Measurements from ENCODE around the gene LRRK2. TPM values are rescaled to one million over a fixed set of nuclear protein-coding genes. Genes with fewer than 3 reads are reported as not detected.
A peak's percentile ranks its signal among the peaks of the same experiment; 100 is the strongest.
"Not testable (repeated sequence)": the region's sequence is repeated elsewhere in the genome, so short reads cannot be mapped to it uniquely, and the experiment has no call there.

LRRK2 gene
- total RNA-seq, 1 donor from 2014 or later, result 0.26 TPM

DNA sequence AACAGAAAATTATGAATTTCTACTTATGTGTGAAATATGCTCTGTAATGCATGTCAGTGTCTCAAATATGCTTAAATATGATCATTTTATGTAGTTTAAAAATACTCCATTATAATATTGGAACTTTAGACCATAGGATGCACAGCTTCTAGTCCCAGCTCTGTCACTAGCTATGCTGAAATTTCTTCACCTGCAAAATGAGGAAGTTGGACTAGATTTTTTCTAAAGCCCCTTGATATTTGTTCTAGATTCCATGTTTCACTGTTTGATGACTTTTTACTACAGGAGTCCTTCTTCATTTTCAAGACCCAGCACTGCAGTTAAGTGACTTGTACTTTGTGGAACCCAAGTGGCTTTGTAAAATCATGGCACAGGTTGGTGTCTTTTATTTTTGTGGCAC is 90.1 kb downstream of the LRRK2 start:
- DNase-seq (ENCODE audit: low read depth in 2 of 2), result no peak

DNA sequence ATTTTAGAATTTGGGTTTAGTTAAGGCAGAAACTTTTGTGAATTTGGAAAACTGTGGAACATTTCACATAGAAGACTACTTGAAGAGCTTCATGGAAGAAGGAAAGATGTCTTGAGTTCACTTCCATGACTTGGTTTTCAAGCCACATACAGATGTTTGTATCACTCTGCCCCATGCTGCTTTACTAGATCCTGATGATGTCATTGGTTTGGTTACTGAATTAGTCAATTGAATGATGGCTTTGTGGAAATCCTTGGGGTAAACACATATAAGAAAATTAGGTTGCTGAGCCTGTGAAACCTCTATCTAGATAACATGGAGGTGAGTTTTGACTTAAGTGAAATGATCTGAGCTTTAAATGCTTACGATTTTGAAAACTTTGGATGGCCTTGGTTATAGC is 90.6 kb downstream of the LRRK2 start:
- DNase-seq (ENCODE audit: low read depth in 2 of 2), result no peak

- no peak for DNase-seq (ENCODE audit: low read depth in 2 of 2)
These were observed 99.5 kb downstream of the LRRK2 start for GRCh38 chr12:40324261-40324660.

GRCh38 chr12:40325349-40325960 is 100.7 kb downstream of the LRRK2 start:
- DNase-seq (ENCODE audit: low read depth in 2 of 2), result peak in 1 of 2 donors; percentile 3

- no peak for DNase-seq (ENCODE audit: low read depth in 2 of 2)
These were observed 102.7 kb downstream of the LRRK2 start for GRCh38 chr12:40327535-40327934.

- no peak for DNase-seq (ENCODE audit: low read depth in 2 of 2)
These were observed 105.4 kb downstream of the LRRK2 start for GRCh38 chr12:40330180-40330579.

DNA sequence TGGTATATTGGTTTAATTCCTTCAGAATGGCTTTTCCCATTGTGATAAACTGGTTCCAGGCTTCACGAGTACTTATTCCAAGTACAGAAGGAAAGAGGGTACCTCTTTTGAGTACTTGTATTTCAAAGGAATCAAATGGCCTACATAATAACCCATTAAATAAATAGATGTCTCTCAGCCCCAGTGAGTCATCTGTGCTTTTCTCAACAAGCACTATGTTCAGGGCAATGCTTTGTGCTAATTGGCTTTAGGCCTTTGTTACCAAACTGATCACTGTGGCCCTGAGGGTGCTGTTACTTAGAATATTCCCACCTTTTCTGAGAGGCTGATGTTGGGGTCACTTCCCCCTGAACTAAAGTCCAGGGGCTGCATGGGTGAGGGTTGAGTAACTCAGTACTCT is 107.1 kb downstream of the LRRK2 start:
- DNase-seq (ENCODE audit: low read depth in 2 of 2), result no peak

- DNase-seq (ENCODE audit: low read depth in 2 of 2), result no peak
These were observed 111.2 kb downstream of the LRRK2 start for GRCh38 chr12:40335991-40336390.

DNA sequence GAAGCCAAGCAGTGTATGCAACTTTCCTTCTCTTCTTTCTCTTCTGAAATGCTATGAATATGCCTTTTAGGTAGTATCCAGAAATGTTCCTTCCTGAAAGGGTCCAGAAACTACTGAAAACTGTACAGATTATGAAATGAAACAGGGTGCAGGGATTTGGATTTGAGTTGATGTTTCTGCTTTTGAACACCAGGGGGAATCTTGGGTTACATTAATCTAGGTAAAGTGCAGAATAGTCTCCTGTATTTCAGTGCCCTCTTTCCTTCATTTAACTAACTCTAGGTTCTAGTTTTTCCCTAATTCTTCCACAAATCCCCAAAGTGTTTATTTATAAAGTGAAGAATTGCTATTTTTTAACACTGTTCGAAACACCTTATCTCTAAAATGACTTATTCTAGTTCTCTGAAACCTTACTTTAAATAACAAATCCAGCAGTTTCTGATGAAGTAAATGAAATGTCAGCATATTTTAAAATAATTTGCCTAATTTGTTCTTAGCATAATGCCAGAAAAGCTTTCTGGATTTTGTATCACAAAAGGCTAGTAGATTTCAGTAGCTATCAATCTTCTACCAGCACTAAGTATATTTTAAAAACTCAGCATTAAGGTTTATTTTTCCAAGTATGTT is 111.9 kb downstream of the LRRK2 start:
- DNase-seq (ENCODE audit: low read depth in 2 of 2), result no peak

DNA sequence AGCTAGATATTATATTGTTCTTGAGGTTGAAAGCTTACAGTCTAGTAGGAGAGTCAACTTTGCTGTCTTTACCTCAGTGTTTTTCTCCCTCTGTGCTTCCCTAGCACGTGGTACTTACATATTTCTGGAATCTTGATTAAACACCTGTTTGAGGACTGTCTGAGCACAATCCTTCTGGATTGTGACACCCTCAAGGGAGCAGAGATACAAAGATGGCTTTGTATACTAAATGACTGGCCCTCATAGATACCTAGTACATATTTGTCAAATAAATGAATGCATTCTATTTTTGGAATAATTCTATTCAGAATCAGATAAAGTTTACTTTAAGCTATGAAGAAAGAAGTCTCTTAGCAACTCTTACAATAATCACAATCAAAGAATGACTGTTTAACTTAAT is 113.3 kb downstream of the LRRK2 start:
- no peak for DNase-seq (ENCODE audit: low read depth in 2 of 2)

GRCh38 chr12:40338621-40339020 is 113.8 kb downstream of the LRRK2 start:
- DNase-seq (ENCODE audit: low read depth in 2 of 2), result no peak

- no peak for DNase-seq (ENCODE audit: low read depth in 2 of 2)
These were observed 117.2 kb downstream of the LRRK2 start for GRCh38 chr12:40342010-40342409.

DNA sequence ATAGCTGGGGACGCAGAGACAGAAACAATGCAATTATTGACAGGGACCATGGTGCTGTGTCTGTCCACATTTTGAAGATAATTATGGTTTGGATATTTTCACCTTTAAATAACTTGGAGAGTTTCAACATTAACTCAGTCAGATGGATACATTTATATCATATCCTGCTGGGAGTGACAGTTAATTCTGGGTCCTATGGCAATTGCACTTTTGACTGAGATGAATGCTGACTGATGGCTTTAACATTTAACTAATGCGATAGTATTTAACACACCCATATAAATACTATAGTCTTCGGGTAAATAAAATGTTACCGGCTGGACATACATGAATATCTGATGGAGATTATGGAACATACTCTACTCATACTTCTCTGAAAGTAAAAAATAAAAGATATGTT is 118.3 kb downstream of the LRRK2 start:
- no peak for DNase-seq (ENCODE audit: low read depth in 2 of 2)

GRCh38 chr12:40344312-40344711 is 119.5 kb downstream of the LRRK2 start:
- DNase-seq (ENCODE audit: low read depth in 2 of 2), result no peak

- DNase-seq (ENCODE audit: low read depth in 2 of 2), result no peak
These were observed 127.2 kb downstream of the LRRK2 start for GRCh38 chr12:40351976-40352375.

GRCh38 chr12:40375076-40375475 is 150.3 kb downstream of the LRRK2 start:
- no peak for DNase-seq (ENCODE audit: low read depth in 2 of 2)

- no peak for DNase-seq (ENCODE audit: low read depth in 2 of 2)
These were observed 151.9 kb downstream of the LRRK2 start for GRCh38 chr12:40376533-40377267.

GRCh38 chr12:40378691-40379090 is 153.9 kb downstream of the LRRK2 start:
- no peak for DNase-seq (ENCODE audit: low read depth in 2 of 2)

- no peak for DNase-seq (ENCODE audit: low read depth in 2 of 2)
These were observed 157.4 kb downstream of the LRRK2 start for GRCh38 chr12:40382217-40382616.

GRCh38 chr12:40387279-40387678 is 162.5 kb downstream of the LRRK2 start:
- not testable (repeated sequence) for DNase-seq (ENCODE audit: low read depth in 2 of 2)

DNA sequence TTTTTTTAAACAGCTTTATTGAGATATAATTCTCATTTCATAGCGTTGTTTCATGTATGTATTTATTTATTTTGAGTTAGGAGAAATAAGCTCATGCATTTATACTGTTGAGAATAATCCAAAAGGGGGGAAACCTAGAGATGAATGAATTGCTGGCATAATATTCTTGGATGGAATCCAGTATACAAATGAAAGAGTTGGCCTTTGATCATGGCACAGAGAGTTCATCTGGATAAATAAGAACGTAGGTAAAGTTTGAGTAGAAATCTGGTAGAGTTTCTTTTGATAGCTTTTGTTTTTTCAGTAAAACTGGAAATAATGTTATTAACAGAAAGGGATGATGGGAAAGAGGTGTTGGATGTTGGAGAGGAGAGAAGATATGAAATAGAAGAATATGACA is 166.2 kb downstream of the LRRK2 start:
- DNase-seq (ENCODE audit: low read depth in 2 of 2), result no peak

- DNase-seq (ENCODE audit: low read depth in 2 of 2), result no peak
These were observed 168.2 kb downstream of the LRRK2 start for GRCh38 chr12:40393026-40393425.

DNA sequence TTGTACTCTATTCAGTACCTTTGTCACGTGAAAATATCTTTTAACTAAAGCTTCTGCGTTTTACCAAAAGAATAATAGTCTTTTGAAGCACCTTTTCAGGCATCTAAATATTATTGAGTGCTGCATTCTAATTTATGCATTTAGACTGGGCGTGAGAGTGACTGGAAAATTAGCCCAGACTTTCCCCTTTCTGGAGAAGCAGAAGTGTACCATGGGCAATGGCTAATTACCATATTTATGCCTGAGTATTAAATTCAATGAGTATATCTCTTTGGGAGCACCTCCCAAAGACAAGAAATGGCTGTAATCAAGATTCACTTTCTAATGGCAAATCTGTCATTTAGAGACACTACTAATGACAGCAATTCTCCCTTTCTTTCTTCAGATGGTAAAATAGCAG is 174.9 kb downstream of the LRRK2 start:
- no peak for DNase-seq (ENCODE audit: low read depth in 2 of 2)

Measured in dermis microvascular lymphatic vessel endothelial cell (primary cell).